GM19240 (cell line): Measurements from ENCODE around the gene SLC45A2.
"Not testable (repeated sequence)": the region's sequence is repeated elsewhere in the genome, so short reads cannot be mapped to it uniquely, and the experiment has no call there.

Experiments
- DNase-seq: peaks from one replicate; pipeline ENCODE4 v3.0.0; 2011; ENCODE audit warnings: low spot score; ENCODE audit not compliant: insufficient read length

Gene SLC45A2, protein sequence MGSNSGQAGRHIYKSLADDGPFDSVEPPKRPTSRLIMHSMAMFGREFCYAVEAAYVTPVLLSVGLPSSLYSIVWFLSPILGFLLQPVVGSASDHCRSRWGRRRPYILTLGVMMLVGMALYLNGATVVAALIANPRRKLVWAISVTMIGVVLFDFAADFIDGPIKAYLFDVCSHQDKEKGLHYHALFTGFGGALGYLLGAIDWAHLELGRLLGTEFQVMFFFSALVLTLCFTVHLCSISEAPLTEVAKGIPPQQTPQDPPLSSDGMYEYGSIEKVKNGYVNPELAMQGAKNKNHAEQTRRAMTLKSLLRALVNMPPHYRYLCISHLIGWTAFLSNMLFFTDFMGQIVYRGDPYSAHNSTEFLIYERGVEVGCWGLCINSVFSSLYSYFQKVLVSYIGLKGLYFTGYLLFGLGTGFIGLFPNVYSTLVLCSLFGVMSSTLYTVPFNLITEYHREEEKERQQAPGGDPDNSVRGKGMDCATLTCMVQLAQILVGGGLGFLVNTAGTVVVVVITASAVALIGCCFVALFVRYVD

DNA sequence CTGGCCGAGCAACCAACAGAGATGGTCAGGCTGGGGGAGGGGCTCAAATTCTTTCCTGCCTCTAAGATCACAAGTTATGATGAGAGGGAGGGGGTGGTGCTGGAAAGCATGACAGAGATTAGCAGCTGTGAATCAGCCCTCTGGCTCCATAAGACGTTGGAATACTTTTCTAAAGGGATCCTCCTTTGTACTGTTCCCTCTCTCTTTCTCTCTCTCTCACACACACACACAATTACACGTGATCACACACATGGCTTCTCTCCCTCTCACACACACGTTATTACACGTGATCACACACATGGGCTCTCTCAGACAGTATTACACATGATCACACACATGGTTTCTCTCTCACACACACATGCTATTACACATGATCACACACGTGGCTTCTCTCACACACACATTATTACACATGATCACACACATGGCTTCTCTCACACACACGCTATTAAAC is at the start of gene SLC45A2:
Gene SLC45A2 (minus strand): TSS at position 23 of the 454 bp plus-strand sequence. CDS start 110 bp downstream, outside the sequence.
- no peak for DNase-seq

DNA sequence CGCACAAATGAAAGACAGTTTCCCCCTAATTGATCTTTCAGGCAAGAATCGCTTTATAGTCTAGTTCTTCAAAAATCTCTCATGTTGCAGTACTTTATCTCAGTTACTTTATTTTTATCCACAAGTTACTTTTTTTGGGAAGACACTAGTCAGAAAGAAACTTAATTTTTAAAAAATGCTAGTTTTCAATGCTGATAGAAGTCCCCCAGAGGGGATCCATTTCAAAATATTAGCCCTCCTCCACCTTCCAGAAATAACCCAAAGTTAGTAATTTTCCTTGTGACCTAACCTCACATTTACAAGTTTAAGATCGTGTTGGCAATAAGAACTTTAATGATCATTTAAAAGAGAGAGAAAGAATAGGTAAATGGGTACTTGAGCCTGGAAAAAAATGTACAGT is 47.5 kb upstream of the SLC45A2 start:
- no peak for DNase-seq

DNA sequence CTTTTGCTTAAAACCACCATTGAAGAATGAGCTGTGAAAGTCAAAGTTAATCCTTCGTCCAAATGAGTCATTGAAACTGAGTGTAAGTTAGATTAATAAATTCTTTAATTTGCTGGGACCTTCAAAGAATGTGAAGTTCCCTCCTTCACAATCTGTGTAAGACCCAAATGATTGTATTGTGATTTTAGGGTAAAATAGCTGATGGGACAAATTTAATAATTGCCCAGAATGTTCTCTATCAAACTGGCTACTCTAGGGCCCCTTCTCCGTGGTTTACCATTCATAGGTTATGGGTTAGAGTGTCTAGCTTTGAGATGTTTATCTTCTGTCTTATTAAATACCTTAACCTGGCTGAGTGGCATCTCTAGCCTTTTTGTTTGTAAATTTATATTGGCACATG is 46.6 kb upstream of the SLC45A2 start:
- DNase-seq = no peak

DNA sequence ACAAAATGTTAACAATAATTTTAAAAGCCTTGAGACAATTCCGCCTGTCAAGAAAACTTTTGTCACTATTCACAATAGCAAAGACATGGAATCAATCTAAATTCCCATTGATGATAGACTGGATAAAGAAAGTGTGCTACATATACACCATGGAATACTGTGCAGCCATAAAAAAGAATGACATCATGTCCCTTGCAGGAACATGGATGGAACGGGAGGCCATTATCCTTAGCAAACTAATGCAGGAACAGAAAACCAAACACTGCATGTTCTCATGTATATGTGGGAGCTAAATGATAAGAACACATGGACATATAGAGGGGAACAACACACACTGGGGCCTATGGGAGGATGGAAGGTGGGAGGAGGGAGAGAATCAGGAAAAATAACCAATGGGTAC is 46.1 kb upstream of the SLC45A2 start:
- not testable (repeated sequence) for DNase-seq

DNA sequence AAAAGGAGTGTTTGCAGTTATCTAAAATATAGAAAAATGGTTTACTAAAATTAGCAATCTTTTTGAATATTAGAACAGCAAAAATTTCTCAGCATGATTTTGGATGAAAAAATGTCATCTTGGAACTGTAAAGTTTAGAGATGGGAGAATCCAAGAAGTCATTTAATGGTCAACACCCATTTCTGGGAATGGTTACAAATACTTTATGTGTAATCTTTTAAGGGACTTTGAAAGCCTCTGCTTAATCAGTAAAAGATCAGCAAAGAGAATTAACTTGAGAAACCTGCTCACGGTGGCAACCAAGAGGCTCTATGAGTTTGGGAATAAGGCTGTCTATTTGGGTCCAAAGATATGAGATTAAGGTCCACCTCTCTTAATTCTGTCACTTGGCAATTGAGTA is 45.6 kb upstream of the SLC45A2 start:
- DNase-seq = no peak

DNA sequence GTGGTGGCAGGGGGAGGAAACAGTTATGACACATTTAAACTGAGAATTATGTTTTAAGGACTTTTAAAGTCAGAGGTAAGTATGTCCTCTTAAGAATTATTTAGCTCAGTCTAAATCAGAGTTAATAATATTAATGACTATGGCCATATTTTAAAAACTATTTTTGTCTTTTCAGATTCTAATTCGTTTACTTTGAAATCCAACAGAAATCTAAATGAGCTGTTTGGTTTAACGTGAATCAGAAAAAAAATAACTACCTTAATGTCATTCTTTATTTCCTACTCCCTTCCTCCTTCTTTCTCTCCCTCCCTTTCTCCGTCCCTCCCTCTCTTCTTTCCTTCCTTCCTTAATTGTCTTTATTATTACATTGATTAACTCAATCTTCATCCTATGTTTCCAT is 43.9 kb upstream of the SLC45A2 start:
- DNase-seq = no peak

DNA sequence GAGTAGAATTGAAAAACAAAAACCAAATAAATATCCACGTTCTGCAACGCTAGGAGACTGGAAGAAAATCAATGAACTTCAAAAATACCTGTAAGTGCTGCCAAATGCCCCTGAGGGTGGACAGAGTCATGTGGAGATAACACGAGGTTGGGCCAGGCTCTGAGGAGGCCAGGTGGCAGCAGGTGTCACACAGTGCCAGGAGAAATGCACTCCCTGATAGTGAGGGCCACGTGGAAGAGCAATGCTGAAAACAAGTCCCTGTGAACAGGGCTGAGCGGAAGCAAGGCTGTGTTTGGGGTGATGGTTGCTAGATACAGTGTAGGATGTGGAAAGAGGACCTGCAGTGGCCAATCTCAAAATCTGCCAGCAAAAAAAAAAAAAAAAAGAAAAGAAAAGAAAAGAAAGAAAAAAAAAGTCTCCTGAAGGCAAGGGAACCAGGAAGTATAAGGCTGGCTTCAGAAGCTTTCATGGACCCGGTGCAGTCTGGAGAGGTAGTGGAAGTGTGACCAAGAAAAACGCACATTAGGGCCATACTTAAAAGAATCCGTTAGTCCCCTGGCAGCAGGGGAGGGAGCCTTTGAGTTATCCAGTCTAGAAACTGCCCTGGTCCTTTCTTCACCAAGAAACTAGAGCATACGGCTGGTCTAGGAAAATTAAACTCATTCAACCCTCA is 41.7 kb upstream of the SLC45A2 start:
- DNase-seq = no peak

DNA sequence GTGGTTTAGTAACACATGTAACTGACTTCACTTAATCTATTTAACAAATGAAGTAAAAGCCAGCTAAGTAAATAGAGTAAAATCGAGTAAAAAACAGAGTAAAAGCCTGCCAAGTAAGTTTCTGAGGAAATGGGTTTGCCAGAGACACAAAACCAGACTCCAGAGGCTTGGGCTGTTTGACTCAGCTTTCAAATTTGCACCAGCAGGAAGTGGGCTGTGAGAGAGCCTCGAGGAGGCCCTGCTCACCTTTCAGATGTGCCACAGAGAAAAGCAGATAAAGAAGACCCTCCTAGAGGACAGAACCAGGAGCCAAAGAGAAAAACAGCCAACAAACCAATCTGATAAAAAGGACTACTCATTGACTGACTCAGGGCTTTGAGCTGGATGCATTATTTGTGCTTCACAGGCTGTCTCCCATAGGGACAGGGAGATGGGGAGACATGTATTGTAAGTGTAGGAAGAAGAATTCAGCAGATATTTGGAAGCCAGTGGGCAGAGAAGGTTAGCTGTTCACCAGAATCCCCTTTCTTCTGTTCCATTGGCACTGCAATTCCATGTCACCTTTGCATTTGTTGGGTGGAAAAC is 37.7 kb upstream of the SLC45A2 start:
- DNase-seq = no peak

DNA sequence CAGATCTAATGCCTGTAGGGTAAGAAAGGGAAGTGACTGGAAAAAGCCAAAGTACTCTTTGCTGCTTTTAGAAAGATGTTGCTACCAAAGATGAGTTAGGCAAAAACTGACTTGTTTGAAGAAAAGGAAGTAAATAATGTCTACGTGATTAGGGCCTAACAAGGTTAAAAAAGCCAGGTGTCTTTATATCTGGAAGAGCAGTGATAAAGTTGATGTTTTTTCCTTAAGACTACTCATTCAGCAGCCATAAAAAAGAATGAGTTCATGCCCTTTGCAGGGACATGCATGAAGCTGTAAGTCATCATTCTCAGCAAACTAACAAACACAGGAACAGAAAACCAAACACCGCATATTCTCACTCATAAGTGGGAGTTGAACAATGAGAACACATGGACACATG is 36.8 kb upstream of the SLC45A2 start:
- DNase-seq = no peak

DNA sequence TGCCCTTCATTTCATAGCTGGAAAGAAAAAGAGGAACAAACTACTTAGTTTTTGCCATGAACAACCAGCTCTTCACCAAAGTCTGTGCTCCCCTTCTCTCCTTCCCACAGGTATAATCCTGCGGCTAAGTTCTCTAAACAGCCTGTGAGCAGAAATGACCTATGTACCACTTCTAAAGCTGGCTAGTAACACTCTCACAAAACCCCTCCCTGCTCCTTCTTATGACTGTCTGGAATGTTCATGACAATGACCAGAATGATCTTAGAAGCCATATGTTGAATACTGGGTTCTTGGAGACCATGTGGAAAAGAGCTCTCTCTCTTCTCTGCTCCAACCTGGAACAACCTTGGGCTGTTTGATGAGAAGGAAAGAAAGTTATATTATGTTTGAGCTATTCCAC is 36.2 kb upstream of the SLC45A2 start:
- no peak for DNase-seq

DNA sequence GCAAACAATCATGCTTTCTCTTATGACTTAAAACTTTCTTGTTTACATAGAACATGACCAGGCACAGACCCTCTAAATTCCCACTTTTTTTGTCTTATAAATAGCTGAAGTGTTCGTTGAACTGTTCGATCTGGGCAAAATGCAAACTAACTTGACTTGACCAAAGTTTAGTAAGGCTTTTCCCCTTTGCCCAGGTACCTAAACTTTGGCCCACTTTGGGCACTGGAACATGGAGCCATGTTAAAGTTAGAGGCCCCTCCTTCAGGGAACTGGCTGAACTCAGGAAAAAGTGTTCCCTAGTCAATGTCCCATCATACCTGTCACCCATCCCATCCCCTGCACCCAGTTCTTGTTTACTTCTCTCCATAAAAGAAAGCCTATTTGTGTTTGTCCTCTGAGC is 32.8 kb upstream of the SLC45A2 start:
- no peak for DNase-seq

DNA sequence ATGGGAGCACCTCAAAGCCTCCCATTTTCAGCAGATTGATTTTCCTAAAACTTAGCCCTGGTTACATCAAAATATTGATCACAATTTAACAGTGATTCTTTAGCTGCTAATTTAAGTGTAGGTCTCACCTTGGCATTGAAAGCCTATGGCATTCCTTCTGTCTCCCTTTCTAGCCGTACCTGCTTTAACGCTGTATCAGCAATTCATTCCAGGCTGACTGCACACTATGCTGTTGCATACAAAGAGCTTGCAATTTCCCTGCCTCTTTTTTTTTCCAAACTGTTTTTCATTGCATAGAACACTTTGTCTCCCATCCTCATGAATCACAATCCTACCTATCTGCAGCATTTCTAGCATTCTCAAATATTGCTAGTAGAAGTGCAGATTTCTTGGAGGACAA is 32.3 kb upstream of the SLC45A2 start:
- DNase-seq = no peak

DNA sequence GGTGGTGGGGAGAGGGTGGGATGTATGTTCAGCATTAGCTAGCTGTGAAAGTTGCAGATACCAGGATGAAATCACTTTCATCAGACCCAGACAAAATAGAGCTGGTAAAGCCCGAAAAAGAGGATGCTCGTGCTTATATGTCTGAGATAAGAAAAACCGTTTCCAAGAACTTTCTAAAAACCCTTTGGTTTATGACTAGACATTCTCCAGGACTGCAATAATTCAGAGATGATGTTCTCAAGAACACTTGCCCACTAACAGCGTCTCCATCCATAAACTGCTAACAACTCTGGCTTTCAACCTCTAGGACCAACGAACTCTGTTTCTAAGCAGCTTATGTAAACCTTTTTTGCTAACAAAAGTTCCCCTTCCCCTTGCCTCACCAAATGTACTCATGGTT is 31.7 kb upstream of the SLC45A2 start:
- no peak for DNase-seq

DNA sequence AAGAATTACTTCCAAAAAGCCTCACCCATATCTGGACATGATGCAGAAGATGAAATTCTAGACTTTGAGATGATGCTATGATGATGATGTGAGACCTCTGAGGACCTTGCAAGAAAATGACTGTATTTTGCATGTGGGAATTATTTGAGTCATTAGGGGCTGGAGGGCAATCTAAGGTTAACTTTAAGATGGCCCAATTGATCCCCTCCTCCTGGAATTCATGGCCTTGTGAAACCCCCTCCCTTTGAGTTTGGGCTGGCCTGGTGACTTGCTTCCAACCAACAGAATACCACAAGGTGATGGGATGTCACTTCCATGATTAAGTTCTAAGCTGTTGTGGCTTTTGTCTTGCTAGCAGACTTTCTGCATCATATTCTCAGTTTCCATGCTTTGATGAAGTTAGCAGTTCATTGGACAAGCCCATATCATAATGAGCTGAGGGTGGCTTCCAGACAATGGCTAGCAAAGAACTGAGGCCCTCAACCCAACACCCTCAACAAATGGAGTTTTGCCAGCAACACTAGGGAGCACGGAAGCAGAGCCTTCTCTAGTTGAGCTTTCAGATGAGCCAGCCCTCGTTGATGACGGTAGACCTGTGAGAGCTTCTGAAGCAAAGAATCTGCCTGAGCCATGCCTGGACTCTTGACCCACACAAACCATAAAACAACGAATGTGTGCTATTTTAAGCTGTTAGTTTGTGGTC is 30.8 kb upstream of the SLC45A2 start:
- no peak for DNase-seq

DNA sequence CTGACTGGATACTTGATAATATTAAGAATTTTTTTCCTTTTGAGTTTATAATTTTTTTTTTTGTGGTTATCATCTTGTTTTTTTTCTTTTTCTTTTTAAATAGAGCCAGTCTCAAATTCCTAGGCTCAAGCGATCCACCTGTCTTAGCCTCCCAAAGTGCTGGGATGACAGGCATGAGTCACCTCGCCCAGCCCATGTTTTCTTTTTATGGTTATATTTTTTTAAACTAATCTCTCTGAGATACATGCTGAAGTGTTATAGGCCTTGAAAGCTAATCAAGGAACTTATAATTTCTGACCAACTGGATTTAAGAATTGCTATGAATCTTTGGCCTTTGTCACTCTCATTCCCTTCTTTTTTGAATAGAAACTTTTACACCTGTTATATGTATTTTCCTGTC is 30.1 kb upstream of the SLC45A2 start:
- DNase-seq = no peak

DNA sequence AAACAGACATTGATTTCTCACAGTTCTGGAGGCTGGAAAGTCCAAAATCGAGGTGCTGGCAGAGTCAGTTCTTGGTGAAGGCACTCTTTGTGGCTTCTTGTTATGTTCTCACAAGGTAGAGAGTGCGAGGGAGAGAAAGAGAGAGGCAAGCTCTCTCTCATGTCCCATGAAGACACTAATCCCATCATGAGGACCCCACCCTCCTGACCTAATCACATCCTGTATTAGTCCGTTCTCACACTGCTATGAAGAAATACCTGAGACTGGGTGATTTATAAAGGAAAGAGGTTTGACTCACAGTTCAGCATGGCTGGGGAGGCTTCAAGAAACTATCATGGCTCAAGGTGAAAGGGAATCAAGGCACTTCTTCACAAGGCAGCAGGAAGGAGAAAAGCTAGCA is 29.1 kb upstream of the SLC45A2 start:
- no peak for DNase-seq

DNA sequence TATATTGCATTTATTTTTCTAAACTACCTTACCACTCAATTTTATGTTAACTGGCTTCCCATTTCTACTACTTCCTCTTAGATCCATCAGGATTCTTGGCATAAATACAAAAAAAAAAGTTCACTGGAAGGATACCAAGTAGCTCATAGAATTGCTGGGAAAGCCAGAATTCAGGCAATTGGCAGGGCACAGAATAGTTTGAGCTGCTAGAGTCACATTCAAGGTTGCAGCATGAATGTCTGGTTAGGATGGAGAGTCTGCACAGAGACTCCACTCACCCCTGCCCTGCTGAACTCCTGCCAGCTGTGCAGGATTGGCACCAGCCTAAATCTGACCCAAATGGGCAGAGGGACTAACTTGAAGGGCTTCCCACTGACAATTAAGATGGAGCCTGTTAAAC is 28.3 kb upstream of the SLC45A2 start:
- no peak for DNase-seq

DNA sequence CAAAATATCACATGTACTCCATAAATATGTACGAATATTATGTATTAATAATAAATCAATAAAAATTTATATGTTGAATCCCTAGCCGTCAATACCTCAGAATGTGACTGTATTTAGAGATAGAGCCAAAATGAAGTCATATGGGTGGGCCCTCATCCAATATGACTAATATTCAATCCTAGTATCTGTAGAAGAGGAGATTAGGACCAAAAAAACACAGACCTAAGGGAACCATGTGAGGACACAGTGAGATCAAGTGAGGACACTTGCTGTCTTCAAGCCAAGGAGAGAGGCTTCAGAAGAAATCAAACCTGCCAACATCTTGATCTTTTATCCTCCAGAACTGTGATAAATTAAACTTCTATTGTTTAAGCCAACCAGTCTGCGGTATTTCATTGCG is 27.0 kb upstream of the SLC45A2 start:
- DNase-seq = no peak

DNA sequence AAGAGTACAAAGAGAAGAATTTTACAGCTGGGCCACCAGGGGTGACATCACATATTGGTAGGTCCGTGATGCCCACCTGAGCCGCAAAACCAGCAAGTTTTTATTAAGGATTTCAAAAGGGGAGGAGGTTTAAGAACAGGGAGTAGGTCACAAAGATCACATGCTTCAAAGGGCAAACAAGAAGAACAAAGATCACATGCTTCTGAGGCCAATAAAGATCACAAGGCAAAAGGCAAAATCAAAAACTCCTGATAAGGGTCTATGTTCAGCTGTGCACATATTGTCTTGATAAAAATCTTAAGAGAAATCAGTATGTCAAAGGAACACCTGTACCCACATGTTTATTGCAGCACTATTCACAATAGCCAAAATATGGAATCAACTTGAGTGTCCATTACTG is 25.7 kb upstream of the SLC45A2 start:
- not testable (repeated sequence) for DNase-seq

DNA sequence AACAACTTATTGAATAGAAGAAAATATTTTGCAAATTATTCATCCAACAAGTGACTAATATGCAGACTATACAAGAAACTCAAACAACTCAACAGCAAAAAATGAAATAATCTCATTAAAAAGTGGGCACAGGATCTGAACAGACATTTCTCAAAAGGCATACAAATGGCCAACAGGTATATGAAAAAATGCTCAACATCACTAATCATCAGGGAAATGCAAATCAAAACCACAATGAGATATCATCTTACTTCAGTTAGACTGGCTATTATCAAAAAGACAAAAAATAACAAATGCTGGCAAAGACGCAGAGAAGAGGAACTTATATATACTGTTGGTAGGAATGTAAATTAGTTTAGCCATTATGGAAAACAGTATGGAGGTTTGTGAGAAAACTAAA is 25.1 kb upstream of the SLC45A2 start:
- DNase-seq = no peak

DNA sequence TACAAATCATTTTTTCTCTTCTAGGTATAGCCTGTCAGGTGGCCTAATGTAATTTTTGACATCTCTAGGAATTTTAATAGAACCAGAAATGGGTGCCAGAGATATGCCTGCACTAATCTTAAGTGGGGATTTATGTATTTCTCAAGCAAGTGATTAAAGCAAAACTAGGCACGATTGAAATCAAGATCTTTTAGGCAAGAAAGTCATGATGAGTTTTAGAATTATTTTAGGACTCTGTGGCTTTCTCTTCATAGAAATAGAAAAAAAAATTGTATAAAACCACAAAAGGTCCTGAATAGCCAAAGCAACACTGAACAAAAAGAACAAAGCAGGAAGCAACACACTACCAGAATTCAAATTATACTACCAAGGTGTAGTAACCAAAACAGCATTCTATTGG is 24.3 kb upstream of the SLC45A2 start:
- no peak for DNase-seq
